NCI-H1105 (cell line): ENCODE measurements around the gene HK1.
"Not testable (repeated sequence)": the region's sequence is repeated elsewhere in the genome, so short reads cannot be mapped to it uniquely, and the experiment has no call there.

Experiments
- DNase-seq: peaks from one replicate; lab custom pipeline; 2025; lab: John Stamatoyannopoulos, UW

The HK1 gene

GRCh38 chr10:69328380-69328735, 50.1 kb downstream of the HK1 start:
- no peak for DNase-seq

DNA sequence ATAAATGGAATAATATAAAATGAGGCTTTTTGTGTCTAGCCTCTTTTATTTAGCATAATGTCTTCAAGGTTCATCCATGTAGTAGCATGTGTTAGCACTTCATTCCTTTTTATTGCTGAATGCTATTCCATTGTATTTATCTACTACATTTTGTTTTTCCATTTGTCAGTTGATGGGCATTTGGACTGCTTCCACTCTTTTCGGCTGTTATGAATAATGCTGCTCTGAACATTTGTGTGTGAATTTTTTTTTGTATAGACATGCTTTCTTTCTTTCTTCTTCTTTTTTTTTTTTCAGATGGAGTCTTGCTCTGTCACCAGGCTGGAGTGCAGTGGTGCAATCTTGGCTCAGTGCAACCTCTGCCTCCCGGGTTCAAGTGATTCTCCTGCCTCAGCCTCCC, 50.6 kb downstream of the HK1 start:
- DNase-seq, result not testable (repeated sequence)

DNA sequence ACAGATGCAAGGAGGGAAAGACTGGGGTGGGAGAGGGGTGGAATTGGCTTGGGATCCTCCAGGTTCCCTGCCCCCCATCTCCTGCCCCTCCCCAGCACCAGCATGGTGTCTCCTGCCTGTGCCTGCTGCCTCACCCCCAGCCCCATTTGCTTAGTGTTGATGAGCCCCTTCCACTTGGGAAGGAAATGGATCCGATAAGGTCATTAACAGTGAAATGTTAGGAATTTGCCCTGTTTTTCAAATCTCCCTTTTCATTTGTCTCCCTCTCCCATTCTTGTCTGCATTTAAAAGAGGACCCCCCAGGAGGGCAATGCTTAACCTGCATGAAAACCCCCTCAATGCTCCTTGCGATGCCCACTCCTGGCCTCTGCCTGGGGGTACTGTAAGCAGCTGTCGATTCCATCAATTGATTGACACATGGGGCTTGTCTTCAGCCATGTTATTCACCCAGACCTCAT, 51.5 kb downstream of the HK1 start:
- no peak for DNase-seq

- no peak for DNase-seq
Measured at GRCh38 chr10:69331161-69331560, 52.9 kb downstream of the HK1 start.

GRCh38 chr10:69332278-69333010, 54.1 kb downstream of the HK1 start:
- no peak for DNase-seq

GRCh38 chr10:69333205-69333604, 54.9 kb downstream of the HK1 start:
- no peak for DNase-seq

DNA sequence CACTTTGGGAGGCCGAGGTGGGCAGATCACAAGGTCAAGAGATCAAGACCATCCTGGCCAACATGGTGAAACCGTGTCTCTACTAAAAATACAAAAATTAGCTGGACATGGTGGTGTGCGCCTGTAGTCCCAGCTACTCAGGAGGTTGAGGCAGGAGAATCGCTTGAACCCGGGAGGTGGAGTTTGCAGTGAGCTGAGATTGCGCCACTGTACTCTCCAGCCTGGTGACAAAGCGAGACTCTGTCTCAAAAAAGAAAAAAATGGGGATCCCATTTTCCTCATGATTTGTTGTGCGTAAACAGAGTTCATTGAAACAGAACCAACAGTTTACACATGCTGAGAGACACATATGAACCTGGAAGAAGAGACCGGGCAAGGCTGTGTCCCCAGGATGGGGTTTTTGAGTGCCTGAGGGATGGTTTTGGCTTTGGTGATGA, 55.6 kb downstream of the HK1 start:
- DNase-seq, result not testable (repeated sequence)

GRCh38 chr10:69334302-69335062, 56.2 kb downstream of the HK1 start:
- no peak for DNase-seq

GRCh38 chr10:69335063-69335587, 56.8 kb downstream of the HK1 start:
- DNase-seq, result no peak

- DNase-seq, result no peak
Measured at GRCh38 chr10:69335613-69336012, 57.3 kb downstream of the HK1 start.

- no peak for DNase-seq
Measured at GRCh38 chr10:69336952-69337295, 58.6 kb downstream of the HK1 start.

GRCh38 chr10:69337296-69338132, 59.2 kb downstream of the HK1 start:
- peak; percentile 48 for DNase-seq

DNA sequence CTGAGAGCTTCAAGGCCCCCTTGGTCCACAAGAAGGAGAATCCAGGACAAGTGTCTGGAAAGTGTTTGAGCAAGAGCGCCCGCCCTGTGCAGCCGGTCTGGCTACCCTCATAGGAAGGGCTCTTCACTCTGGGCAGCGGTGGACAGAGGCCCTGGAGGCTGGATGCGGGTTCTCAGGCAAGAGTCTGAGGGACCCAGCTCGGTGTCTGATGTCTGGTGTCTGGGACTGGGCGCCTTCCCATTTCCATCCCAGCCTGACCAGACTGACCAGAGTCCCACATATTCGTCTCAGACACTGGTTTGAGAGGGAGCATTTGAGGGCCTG, 59.8 kb downstream of the HK1 start:
- DNase-seq, result no peak

GRCh38 chr10:69338547-69339450, 60.5 kb downstream of the HK1 start:
- no peak for DNase-seq

- DNase-seq, result no peak
Measured at GRCh38 chr10:69340695-69341094, 62.4 kb downstream of the HK1 start.

DNA sequence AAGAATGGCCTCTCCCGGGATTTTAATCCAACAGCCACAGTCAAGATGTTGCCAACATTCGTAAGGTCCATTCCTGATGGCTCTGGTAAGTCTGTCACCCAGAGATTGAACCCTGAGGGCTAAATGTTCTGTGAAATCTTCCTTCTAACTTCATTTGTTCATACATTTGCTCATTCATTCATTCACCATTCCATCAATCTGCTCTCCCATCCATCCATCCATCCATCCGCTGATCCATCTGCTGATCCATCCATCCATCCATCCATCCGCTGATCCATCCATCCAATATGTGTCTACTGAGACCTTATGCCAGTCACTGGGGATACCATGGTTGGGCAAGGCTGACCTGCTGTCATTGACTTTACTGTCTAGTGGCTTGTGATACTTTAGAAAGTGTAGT, 65.6 kb downstream of the HK1 start:
- no peak for DNase-seq

DNA sequence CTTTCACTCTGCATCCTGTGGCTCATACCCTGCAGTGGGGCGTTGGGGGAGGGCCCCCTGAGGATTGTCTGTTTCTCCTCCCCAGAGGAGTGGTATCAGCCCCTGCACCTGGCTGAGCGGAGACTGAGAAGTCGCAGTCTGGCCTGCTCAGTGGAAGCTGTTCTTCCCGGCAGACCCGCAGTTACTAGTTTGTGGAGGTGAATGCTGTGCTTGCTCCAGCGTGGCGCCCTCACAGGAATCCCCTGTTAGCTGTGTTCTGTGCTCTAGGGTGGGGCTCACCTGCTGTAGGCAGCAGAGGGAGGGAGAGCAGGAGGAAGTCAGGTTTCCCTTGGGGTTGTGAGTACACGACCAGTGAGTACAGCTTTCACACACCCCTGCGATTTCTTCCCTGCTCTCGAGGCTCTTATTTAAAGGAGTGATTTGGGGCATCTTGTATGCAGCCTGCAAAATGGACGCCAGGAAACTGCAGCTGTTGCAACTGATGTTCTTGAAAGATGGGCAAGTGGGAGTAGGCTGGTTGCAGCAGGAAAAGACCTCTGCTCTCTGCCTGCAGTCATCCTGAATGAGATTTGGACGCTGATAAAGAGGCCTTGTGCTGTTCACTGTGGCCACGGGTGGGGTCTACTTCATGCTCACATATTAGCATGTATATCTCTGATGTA, 66.4 kb downstream of the HK1 start:
- DNase-seq, result peak; percentile 36

DNA sequence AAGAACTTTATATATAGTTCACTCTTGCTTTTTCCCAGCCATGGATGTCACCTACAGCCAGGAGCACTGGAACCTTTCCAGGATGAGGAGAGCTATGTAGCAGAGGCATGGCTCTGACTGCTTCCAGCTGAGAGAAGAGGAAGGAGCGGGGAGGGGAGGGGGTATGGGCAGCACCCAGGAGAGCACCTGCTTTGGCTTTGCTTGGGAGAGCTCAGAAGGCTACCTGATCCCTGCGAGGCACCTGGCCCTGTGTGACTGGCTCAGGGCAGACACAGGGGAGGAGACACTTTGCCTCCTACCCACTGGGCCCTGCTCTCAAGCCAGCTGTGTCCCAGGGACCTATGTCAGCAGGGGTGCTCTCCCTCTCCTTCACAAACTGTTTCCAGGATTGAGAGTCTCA, 67.1 kb downstream of the HK1 start:
- peak; percentile 82 for DNase-seq

DNA sequence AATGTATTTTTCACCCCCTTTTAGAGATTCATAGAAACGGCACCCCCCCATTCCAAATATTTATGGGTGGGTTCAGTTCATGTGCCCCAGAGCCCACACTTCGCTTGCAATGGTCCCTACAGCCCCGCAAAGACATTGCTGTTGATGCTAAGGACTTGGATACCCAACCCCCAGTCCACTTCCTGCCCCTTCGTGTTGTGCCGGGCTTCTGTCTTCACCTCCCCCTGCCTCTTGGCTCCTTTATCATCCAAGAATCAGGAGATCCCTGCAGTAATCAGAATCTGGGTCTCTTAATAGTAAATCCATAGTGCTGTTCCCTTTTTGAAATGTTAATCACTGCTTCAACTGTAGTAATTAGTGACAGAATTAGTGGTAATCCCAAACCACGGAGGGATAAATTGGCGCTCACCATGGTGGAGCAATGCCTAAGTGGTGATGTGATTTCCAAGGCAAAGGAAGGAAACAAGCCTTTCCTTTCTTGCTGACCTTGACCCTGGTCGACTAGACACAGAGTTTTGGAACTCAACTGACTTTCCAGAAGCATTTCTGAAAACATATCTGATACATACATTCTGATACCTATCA, 67.7 kb downstream of the HK1 start:
- DNase-seq, result no peak

DNA sequence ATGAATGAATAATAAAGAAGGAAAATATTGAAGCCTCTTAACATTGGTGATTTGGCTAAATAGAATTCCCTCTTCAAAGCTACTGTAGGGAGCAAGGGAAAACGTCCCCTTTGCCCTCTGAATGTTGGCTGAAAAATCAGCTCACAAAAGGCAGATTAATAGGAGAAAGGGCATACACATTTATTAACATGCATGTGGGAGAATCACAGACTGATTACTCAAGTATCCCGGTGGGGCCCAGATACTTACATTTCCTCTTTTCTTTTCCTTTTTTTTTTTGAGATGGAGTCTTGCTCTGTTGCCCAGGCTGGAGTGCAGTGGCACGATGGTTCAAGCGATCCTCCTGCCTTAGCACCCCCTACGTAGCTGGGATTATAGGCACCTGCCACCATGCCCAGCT, 68.5 kb downstream of the HK1 start:
- no peak for DNase-seq
